Activated CD8-positive, alpha-beta memory T cell treated with anti-CD3 and anti-CD28 coated beads for 36 hours (primary cell): ENCODE measurements around the gene PPARD. TPM values are rescaled to one million over a fixed set of nuclear protein-coding genes. Genes with fewer than 3 reads are reported as not detected.

Source experiments
- CTCF ChIA-PET: fragments of 350-600 bp; sonication (Branson Sonifier 250); formaldehyde crosslinking; loops from one replicate; lab custom pipeline; 2021; ENCODE audit warnings: antibody characterized with exemption; lab: Charles Lee
- POLR2A ChIA-PET: fragments of 350-600 bp; sonication (Branson Sonifier 250); formaldehyde crosslinking; loops from one replicate; lab custom pipeline; 2021; ENCODE audit warnings: antibody characterized with exemption; lab: Charles Lee
- total RNA-seq, 2 experiments: library from RNA; stranded (reverse); gene quantifications; one replicate each; pipeline ENCODE4 v1.2.3, GENCODE V29; 2021

PPARD gene
- 10 to 100 TPM; 15.5 to 17.8 TPM for total RNA-seq

DNA sequence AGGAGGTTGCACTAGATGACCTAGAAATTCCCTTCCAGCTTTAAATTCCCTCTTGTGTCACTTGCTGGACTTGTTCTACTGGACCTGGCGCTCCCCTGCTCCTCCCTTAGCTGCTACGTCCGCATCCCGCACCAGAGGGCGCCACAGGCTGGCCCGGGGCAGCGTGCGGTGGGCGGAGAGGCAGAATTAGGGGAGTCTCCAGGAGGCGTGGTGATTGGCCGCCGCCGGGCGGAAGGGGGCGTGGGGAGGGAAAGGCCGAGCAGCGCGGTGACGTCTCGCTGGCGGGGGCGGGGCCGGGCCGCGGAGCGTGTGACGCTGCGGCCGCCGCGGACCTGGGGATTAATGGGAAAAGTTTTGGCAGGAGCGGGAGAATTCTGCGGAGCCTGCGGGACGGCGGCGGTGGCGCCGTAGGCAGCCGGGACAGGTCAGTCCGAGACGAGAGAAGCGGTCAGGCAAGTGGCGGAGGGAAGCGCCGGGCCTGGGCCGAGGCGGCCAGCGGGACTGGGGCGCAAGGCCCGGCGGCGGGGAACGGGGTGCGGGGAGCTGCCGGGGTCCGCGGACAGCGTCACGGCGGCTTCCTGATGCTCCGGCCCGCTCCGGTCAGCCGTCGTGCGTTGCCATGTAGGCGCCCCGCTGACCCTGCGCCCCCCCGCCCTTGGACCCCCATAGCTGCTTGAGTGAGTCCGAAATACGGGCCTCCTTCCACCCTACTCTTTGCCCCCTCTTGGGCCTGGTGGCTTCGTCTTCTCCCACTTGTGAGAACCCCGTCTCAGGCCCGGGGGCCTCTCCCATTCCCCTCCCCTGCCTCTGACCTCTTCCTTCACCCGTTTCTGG is at the start of gene PPARD:
Gene PPARD (plus strand): TSS at position 301 of the 834 bp plus-strand sequence. CDS start 68,530 bp downstream, outside the sequence.
- ChIA-PET POLR2A (interaction anchor here (0.5 to 1.9 kb wide), 6 partner anchors 45 to 1159 kb away, joined by 3 to 6 read pairs (median 3); partner anchors contain the start of genes DEF6 and RPL10A), CTCF (interaction anchor here (0.6 to 7.2 kb wide), 22 partner anchors 9 to 125 kb away, joined by 3 to 104 read pairs (median 4); partner anchors contain the start of genes DEF6, FANCE, RPL10A and ZNF76)

DNA sequence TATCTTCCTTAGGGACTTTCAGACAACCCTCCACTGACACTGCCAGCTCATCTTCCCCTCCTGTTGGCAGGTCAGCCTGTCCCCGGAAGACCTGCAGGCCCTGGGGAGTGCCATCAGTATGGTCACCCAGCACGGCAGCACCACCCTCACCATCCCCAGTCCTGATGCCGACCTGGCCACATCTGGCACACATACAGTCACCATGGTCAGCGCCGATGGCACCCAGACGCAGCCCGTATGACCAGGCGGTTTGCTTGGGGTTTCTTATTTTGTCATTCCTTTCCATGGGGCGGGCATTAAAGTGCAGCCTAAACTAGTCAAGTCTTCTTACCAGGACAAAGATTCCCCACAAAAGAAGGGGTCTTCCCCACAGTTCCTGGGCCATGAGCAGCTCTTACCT is 48.7 kb upstream of the PPARD start:
- CTCF ChIA-PET = interaction anchor here (0.6 to 8.9 kb wide), 7 partner anchors 8 to 258 kb away, joined by 3 to 92 read pairs (median 3); no protein-coding TSS in a partner anchor
- POLR2A ChIA-PET = interaction anchor here (0.6 kb wide), 1 partner anchor 180 kb away, joined by 3 read pairs; no protein-coding TSS in a partner anchor

DNA sequence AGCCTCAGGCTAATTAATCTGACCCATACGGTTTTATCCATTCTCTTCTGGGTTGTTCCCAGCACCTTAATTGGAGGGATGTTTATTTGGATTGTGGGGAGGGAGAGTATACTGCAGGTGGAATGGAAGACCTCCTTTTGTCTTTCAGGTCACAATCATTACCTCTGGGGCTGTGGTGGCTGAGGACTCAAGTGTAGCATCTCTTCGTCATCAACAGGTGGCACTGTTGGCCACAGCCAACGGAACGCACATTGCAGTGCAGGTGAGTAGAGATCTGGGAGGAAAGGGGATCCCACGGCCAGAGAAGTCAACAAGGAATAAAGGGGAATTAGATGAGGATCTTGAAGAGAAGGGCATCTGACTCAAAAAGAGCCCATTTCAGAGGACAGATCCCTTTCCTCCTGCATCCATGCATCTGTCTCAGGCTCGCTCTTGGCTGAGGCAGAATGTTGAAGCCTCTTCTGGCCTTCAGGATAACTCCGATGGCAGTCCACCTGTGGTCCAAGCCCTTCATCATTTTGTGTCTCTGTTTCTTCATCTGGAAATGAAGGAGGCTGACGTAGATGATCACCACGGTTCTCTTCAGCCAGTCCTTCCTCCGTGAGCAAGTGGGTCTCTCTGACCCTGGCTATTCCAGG is 47.9 kb upstream of the PPARD start:
- POLR2A ChIA-PET = no interaction called here
- CTCF ChIA-PET = interaction anchor here (0.6 to 8.9 kb wide), 7 partner anchors 9 to 258 kb away, joined by 3 to 92 read pairs (median 3); no protein-coding TSS in a partner anchor

DNA sequence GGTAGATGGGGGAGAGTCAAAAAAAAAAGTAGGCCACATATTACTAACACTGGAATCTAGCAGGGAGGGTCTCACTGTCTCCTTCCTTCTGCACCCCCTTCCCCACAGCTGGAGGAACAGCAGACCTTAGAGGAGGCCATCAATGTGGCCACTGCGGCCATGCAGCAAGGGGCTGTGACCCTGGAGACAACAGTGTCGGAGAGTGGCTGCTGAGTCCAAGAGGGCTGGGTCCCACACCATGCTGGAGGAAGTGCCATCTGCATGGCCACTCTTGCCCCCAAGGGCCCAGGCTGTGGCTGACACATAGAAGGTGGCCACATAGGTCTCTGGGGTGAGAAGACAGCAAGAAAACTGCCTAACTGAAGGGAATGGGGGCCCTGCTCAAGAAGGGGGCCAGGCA is 47.3 kb upstream of the PPARD start:
- ChIA-PET POLR2A (no interaction called here), CTCF (interaction anchor here (0.6 to 8.9 kb wide), 5 partner anchors 16 to 154 kb away, joined by 4 to 92 read pairs (median 22); partner anchors contain the start of gene PPARD)

DNA sequence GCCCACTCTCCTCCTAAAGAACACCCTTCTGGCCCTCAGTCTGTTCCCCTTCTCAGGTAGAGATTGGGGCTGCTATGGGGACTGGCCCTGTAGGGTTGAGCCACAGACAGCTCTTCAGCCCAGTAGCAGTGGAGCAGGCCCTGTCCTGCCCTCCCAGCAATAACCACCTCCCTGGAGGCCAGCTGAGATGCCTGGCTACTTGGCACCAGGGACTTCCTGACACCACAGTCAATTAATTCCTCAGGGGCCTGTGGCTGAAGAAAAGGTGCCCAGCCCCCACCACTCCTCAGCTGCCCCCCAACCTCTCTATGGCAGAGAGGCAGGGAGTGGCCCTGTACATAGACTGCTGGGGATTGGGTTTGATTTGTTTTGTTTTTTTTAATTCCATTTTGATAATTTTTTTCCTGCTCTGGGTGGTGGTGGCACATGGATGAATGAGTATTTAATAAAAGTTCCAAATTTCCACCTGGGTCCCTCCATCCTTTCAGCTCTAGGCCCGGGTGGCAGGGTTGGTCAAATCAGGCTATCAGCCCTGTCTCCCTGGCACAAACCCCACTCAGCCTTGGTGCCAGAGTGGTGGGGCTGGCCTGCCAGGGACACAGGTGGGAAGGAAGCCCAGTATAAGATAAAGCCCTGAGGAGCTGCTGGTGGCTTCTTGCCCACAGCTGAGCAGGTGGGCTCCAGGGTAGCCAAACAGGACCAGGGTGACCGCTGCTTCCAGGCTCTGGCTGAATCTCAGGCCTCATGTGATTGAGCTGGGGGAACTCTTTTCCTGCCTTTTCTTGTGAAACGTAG is 46.6 kb upstream of the PPARD start:
- ChIA-PET POLR2A (no interaction called here), CTCF (interaction anchor here (0.5 to 8.9 kb wide), 10 partner anchors 9 to 441 kb away, joined by 3 to 92 read pairs (median 5); partner anchors contain the start of genes ARMC12, PPARD and RPL10A)

DNA sequence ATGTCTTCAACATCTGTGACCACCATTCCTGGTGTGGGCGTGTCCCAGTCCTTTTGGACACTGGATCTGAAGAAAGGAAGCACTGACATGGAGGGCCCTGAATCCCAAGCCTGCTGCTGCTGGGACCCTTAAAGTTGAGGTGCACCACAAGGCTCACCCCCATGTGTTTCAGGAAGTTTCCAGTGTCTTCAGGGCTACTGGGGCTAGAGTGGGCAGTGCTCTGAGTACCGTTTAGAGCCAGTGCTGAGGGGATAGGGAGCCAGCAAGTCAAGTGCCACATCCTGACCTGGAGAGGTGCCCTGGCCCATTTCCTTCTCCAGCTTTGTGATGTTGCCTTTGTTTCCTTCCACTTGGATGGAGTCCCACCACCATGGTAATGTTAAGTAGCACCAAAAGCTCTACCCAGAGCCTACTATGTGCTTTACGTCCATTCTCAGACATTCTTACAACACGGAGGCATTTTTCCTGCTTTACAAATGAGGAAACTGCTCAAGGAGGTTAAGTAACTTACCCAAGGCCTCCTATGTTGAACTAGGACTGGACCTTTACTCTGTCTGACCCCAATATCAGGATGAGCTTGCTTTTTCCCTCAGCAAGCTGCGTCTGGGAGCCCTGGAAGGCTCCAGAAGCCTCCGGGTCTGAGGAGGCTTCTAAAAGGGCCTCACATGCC is 45.3 kb upstream of the PPARD start:
- ChIA-PET POLR2A (interaction anchor here (0.6 to 1.4 kb wide), 5 partner anchors 11 to 896 kb away, joined by 3 read pairs; no protein-coding TSS in a partner anchor), CTCF (interaction anchor here (0.6 to 8.9 kb wide), 18 partner anchors 7 to 724 kb away, joined by 3 to 92 read pairs (median 5); partner anchors contain the start of genes FANCE, PPARD and RPL10A)

DNA sequence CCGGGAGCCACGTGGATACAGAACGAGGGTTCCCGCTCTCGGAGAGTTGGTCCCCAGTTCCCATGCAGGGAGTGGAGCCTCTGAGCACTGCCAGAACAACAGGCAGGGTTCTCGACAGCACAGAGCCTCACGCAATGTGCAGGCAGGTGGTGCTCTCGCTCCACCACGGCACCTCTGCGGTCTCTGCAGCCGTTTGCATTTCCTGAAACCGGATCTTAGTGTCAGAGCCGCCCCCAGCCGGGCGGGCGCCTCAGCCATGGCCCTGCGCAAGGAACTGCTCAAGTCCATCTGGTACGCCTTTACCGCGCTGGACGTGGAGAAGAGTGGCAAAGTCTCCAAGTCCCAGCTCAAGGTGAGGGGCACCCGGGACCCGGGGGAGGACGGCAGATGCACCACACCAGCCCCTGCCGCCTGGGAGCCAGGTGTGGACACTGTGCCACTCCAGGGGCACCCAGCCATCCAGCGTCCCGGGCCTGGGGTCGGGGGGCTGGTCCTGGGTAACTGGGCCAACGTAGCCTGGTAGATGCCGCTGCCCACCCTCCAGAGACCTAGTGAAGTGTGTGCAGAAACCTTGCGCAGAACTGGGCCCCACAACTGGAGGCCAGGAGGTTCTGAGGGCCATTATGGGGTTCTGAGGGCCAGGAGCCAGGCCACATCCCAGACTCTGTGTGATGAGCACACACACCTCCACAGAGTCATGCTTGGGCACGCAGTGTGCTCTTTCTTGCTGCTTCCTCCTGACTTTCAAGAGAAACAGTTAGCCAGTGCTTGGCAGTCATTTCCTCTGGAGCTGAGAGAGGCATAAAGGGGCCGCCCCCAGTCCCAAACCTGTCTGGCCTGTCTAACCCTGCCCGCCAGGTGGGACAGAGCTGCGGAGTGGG is 44.5 kb upstream of the PPARD start, which contains the start of gene DEF6:
Gene DEF6 (plus strand): TSS at position 218 of the 881 bp plus-strand sequence. CDS start 39 bp downstream, at position 257.
- ChIA-PET CTCF (interaction anchor here (0.6 to 8.9 kb wide), 17 partner anchors 8 to 172 kb away, joined by 3 to 92 read pairs (median 5); partner anchors contain the start of genes FANCE, PPARD and RPL10A), POLR2A (interaction anchor here (0.6 to 1.4 kb wide), 5 partner anchors 12 to 414 kb away, joined by 3 read pairs; partner anchors contain the start of gene RPL10A)

DNA sequence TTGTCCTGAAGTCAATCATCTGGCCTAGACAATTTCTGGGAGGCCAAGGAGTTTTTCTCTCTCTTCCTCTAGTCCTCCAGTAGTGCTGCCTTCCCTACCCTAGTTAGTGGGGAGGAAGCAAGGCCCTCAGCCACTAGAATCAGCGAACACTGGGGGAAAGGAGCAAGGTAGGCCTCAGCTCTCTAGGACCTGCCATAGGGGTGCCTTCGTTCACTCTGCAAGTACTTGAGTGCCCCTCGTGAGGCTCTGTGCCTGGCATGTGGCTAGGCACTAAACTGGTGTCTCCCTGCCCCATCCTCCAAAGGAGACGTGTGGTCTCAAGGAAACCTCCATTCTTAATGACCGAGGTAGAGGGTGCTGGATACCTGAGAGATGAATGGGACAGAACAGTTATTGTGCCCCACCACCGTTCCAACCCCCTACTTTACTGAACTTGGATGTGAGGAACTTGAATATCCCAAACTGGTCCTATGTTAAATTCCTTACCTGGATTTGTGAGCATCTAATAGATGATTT is 43.7 kb upstream of the PPARD start:
- ChIA-PET CTCF (interaction anchor here (1.9 to 8.9 kb wide), 9 partner anchors 11 to 169 kb away, joined by 4 to 92 read pairs (median 10); partner anchors contain the start of genes FANCE, PPARD and RPL10A), POLR2A (interaction anchor here (0.6 to 0.7 kb wide), 3 partner anchors 40 to 175 kb away, joined by 3 read pairs; partner anchors contain the start of gene RPL10A)

DNA sequence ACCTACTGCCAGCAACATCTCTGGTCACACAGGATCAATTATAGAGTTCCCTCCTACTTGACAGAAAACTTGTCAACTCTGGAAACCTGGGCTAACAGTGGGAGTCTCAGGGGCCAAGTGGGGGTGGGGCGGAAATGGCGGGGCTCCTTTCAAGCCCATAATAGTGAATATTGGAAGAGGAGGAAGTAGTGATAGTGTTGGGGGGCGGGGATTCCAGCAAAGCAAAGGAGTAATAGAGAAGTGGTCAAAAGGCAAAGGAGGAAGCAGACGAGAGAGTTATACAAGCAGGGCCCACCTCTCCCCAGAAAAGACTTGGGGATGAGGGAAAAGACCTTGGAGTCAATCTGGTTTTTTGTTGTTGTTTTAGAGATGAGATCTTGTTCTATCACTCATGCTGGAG is 42.7 kb upstream of the PPARD start:
- ChIA-PET CTCF (interaction anchor here (0.7 to 8.9 kb wide), 5 partner anchors 10 to 168 kb away, joined by 5 to 92 read pairs (median 10); partner anchors contain the start of genes FANCE and RPL10A), POLR2A (no interaction called here)

DNA sequence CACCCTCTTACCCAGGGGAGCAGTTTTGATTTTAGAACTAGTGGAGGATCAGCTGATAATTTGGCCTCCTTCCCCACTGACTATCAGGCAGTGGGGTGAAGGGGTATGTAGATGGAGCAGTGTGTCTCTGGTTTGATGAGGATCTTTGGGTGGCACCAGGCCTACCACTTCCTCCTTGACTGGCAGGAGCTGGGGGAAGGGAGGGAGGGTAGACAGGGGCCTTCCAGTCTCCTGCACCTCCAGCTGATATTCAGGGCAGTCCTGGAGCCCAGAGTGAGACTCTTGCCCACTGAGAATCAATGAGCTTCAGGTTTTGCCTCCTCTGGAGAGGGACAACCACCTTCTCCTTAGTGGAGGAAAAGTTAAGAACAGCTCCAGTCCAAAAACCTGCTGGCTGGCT is 41.5 kb upstream of the PPARD start:
- POLR2A ChIA-PET = no interaction called here
- CTCF ChIA-PET = interaction anchor here (0.7 to 2.7 kb wide), 6 partner anchors 9 to 151 kb away, joined by 3 to 10 read pairs (median 5); partner anchors contain the start of gene FANCE

DNA sequence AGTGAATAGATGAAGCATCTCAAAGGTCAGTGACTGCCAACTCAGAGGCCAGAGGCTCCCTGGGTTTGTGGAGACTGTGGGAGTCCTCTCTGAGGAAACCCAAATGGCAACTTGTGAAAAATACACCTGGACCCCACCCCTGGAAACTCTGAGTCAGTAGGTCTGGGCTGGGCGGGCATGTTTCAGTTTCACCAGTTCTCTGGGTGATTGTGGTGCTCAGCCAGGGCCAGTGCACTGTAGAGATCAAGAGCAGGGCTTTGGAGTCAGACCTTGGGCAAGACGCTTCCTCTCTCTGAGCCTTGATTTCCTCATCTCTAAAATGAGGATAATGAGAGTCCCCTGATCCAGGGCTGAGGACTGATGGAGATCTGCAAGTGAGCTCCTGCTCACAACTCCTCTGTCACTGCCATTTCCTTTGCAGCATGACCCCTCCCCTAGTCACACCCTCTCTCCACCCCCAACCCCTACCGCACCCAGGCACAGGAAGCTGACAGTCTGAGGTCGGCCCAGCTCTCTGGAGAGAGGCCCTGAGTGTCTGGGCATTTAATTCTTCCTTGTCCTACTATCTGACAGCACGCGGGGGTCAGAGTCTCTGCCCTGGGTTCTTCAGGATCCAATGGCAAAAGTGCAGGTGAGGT is 39.6 kb upstream of the PPARD start:
- POLR2A ChIA-PET = interaction anchor here (1.1 kb wide), 1 partner anchor 9 kb away, joined by 9 read pairs; no protein-coding TSS in a partner anchor

DNA sequence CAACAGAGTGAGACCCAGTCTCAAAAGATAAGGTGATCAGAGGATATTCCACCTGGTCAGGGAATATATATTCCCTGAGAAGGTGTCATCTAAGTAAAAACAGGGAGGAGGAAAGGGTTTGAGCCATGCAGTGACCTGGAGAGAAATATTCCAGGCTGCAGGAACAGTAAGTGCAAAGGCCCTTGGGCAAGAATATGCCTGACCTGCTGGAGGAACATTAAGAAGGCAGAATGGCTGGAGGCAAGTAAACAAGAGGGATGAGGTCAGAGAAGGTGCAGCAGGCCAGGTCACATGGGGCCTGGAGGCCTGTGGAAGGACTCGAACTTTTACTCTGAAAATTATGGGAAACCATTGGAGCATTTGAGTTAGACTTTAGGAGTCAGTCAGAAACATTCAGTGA is 38.1 kb upstream of the PPARD start:
- ChIA-PET POLR2A (no interaction called here), CTCF (interaction anchor here (0.7 to 1.6 kb wide), 3 partner anchors 8 to 147 kb away, joined by 3 to 5 read pairs (median 3); partner anchors contain the start of gene PPARD)

More for the DNA sequence above, 39.6 kb upstream of the PPARD start:
- CTCF ChIA-PET = interaction anchor here (1.0 to 1.3 kb wide), 3 partner anchors 9 to 39 kb away, joined by 3 to 5 read pairs (median 3); no protein-coding TSS in a partner anchor

DNA sequence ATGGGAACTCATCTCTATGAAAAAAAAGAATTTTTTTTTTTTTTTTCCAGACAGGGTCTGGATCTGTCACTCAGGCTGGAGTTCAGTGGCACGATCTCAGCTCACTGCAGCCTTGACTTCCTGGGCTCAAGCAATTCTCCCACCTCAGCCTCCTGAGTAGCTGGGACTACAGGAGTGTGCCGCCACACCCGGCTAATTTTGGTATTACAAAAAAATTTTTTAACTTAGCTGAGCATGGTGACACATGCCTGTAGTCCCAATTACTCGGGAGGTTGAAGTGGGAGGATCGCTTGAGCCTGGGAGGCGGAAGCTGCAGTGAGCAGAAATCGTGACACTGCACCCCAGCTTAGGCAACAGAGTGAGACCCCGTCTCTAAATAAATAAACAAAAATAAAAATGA is 37.2 kb upstream of the PPARD start:
- ChIA-PET POLR2A (no interaction called here), CTCF (interaction anchor here (0.6 to 0.9 kb wide), 4 partner anchors 9 to 44 kb away, joined by 3 to 4 read pairs (median 4); no protein-coding TSS in a partner anchor)

DNA sequence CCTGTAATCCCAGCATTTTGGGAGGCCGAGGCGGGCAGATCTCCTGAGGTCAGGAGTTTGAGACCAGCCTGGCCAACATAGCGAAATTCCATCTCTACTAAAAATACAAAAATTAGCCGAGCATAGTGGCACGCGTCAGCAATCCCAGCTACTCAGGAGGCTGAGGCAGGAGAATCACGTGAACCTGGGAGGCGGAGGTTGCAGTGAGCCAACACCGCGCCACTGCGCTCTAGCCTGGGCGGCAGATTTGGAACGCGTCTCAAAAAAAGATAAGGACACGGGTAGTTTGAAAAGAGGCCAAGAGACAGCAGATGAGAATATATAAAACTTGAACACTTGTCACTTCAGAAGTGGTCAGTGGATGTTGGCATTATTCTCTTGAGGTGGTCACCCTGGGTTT is 35.2 kb upstream of the PPARD start:
- POLR2A ChIA-PET = interaction anchor here (0.7 kb wide), 1 partner anchor 30 kb away, joined by 4 read pairs; no protein-coding TSS in a partner anchor
- CTCF ChIA-PET = interaction anchor here (1.6 kb wide), 1 partner anchor 143 kb away, joined by 4 read pairs; no protein-coding TSS in a partner anchor

DNA sequence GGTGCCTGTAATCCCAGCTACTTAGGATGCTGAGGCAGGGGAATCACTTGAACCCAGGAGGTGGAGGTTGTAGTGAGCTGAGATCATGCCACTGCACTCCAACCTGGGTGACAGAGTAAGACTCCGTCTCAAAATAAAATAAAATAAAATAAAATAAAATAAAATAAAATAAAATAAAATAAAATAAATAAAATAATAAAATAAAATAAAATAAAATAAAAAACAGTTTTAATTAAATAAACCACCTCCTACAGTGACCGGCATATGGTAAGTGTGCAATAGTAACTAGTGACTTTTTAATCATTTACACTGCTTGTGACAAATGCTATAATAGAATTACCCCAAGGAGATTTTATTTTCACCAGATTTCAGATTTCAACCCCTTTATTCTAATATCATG is 33.8 kb upstream of the PPARD start:
- POLR2A ChIA-PET = interaction anchor here (0.6 kb wide), 1 partner anchor 12 kb away, joined by 3 read pairs; no protein-coding TSS in a partner anchor
- CTCF ChIA-PET = interaction anchor here (2.4 to 2.5 kb wide), 2 partner anchors 8 to 11 kb away, joined by 10 read pairs; partner anchors contain the start of gene DEF6
